ENCODE data around the gene SMURF2. TPM values are rescaled to one million over a fixed set of nuclear protein-coding genes. Genes with fewer than 3 reads are reported as not detected.

Gene SMURF2
- total RNA-seq: 10 to 100 TPM; 14.1 to 20.0 TPM
- long read RNA-seq, partial matches to known transcripts: 0 of 10 reads
- long read RNA-seq, other reads (novel, unspliced or antisense): 6 of 10 reads

- intact Hi-C loops (cut with DNase I, micrococcal nuclease): no loop called here
- peak; percentile 74 to 86 for DNase-seq
- ATAC-seq: peak; percentile 88
Measured at GRCh38 chr17:64661976-64662773, at the start of gene SMURF2. Gene SMURF2 (minus strand): TSS chr17:64662307. CDS start chr17:64661880, 427 bp downstream.

GRCh38 chr17:64709481-64709880, 47.4 kb upstream of the SMURF2 start:
- no peak for ATAC-seq
- intact Hi-C loops (cut with DNase I, micrococcal nuclease): no loop called here
- DNase-seq: no peak

- peak; percentile 67 for ATAC-seq
- DNase-seq: peak; percentile 90 to 91
- intact Hi-C loops (cut with DNase I, micrococcal nuclease): no loop called here
Measured at GRCh38 chr17:64707050-64707591, 45.0 kb upstream of the SMURF2 start.

GRCh38 chr17:64706224-64707049, 44.3 kb upstream of the SMURF2 start:
- DNase-seq (peak; percentile 22 to 36), ATAC-seq (peak; percentile 64)
- intact Hi-C loops (cut with DNase I, micrococcal nuclease): no loop called here

GRCh38 chr17:64702815-64703214, 40.7 kb upstream of the SMURF2 start:
- no peak for ATAC-seq
- intact Hi-C loops (cut with DNase I, micrococcal nuclease): no loop called here

GRCh38 chr17:64698725-64699124, 36.6 kb upstream of the SMURF2 start:
- no peak for DNase-seq
- intact Hi-C loops (cut with DNase I, micrococcal nuclease): no loop called here
- ATAC-seq: no peak

More at GRCh38 chr17:64702815-64703214, 40.7 kb upstream of the SMURF2 start:
- DNase-seq: no peak

- ATAC-seq: peak; percentile 97
- peak; percentile 38 to 64 for DNase-seq
- intact Hi-C loops (cut with DNase I, micrococcal nuclease): no loop called here
Measured at GRCh38 chr17:64694207-64694606, 32.1 kb upstream of the SMURF2 start.

- ATAC-seq (no peak), DNase-seq (no peak)
- intact Hi-C loops (cut with DNase I, micrococcal nuclease): no loop called here
Measured at GRCh38 chr17:64692187-64692586, 30.1 kb upstream of the SMURF2 start.

- DNase-seq: no peak
- no peak for ATAC-seq
- intact Hi-C loops (cut with DNase I, micrococcal nuclease): no loop called here
Measured at GRCh38 chr17:64689106-64689505, 27.0 kb upstream of the SMURF2 start.

GRCh38 chr17:64688481-64688880, 26.4 kb upstream of the SMURF2 start:
- no peak for ATAC-seq
- DNase-seq: no peak
- intact Hi-C loops (cut with DNase I, micrococcal nuclease): no loop called here

- ATAC-seq (no peak), DNase-seq (no peak)
- intact Hi-C loops (cut with DNase I, micrococcal nuclease): no loop called here
Measured at GRCh38 chr17:64687961-64688360, 25.9 kb upstream of the SMURF2 start.

GRCh38 chr17:64687376-64687775, 25.3 kb upstream of the SMURF2 start:
- intact Hi-C loops (cut with DNase I, micrococcal nuclease): no loop called here
- DNase-seq (no peak), ATAC-seq (no peak)

GRCh38 chr17:64686705-64687104, 24.6 kb upstream of the SMURF2 start:
- peak; percentile 67 for ATAC-seq
- DNase-seq: peak in 1 of 2 donors; percentile 62
- intact Hi-C loops (cut with DNase I, micrococcal nuclease): no loop called here

GRCh38 chr17:64685705-64686104, 23.6 kb upstream of the SMURF2 start:
- intact Hi-C loops (cut with DNase I, micrococcal nuclease): no loop called here
- no peak for ATAC-seq
- no peak for DNase-seq

GRCh38 chr17:64683796-64684195, 21.7 kb upstream of the SMURF2 start:
- no peak for ATAC-seq
- intact Hi-C loops (cut with DNase I, micrococcal nuclease): no loop called here
- no peak for DNase-seq

- ATAC-seq: no peak
- intact Hi-C loops (cut with DNase I, micrococcal nuclease): no loop called here
- no peak for DNase-seq
Measured at GRCh38 chr17:64682261-64683181, 20.4 kb upstream of the SMURF2 start.

GRCh38 chr17:64679710-64680216, 17.7 kb upstream of the SMURF2 start:
- DNase-seq: no peak
- intact Hi-C loops (cut with DNase I, micrococcal nuclease): no loop called here
- ATAC-seq: peak; percentile 59

- intact Hi-C loops (cut with DNase I, micrococcal nuclease): no loop called here
- no peak for ATAC-seq
- DNase-seq: no peak
Measured at GRCh38 chr17:64676763-64677162, 14.7 kb upstream of the SMURF2 start.

Measured in left colon (tissue), 2 donors.